NCI-H774 (cell line): Measurements from ENCODE around the gene TAGLN.
A peak's percentile ranks its signal among the peaks of the same experiment; 100 is the strongest.

Experiments
- DNase-seq: peaks from one replicate; lab custom pipeline; 2025; lab: John Stamatoyannopoulos, UW

TAGLN gene

DNA sequence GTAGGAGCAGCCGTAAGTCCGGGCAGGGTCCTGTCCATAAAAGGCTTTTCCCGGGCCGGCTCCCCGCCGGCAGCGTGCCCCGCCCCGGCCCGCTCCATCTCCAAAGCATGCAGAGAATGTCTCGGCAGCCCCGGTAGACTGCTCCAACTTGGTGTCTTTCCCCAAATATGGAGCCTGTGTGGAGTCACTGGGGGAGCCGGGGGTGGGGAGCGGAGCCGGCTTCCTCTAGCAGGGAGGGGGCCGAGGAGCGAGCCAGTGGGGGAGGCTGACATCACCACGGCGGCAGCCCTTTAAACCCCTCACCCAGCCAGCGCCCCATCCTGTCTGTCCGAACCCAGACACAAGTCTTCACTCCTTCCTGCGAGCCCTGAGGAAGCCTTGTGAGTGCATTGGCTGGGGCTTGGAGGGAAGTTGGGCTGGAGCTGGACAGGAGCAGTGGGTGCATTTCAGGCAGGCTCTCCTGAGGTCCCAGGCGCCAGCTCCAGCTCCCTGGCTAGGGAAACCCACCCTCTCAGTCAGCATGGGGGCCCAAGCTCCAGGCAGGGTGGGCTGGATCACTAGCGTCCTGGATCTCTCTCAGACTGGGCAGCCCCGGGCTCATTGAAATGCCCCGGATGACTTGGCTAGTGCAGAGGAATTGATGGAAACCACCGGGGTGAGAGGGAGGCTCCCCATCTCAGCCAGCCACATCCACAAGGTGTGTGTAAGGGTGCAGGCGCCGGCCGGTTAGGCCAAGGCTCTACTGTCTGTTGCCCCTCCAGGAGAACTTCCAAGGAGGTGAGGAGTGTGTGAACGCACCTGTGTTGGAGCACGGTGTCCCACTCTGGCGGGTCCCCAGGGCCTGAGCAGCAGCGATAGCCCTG lies at the start of gene TAGLN:
Gene TAGLN, plus strand, starts transcription at position 318 of the 863 bp plus-strand sequence. CDS start 3,644 bp downstream, outside the sequence.
- DNase-seq = no peak

DNA sequence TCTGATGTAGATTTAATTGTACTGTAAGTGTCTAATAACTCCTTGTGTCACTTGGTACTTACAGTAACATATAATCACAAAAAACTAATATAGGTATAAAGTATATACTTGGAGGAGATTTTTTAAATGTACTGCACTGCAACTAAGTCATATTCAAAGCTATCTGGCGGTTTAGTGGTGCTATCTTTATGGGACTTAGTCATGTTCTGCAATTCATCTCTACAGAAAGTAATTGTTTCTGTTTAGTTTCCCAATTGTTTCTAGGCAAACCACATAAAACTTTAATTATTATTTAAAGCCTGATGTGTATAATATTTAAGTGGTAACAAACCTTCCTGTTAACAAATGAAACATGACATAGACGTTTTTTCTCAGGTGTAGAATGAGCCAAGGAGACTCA lies 47.1 kb upstream of the TAGLN start:
- DNase-seq = no peak

DNA sequence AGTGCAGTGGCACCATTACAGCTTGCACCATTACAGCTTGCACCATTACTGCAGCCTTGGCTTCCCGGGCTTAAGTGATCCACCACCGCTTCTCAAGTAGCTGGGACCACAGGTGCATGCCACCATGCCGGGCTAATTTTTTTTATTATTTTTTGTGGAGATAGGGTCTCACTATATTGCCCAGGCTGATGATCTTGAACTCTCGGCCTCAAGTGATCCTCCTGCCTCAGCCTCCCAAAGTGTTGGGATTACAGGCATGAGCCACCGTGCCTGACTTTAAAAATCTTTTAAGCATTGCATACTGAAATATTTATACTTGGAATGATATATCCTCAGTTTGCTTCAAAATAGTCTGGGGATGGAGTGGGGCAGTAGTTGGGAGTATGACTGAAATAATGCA lies 44.7 kb upstream of the TAGLN start:
- no peak for DNase-seq

DNA sequence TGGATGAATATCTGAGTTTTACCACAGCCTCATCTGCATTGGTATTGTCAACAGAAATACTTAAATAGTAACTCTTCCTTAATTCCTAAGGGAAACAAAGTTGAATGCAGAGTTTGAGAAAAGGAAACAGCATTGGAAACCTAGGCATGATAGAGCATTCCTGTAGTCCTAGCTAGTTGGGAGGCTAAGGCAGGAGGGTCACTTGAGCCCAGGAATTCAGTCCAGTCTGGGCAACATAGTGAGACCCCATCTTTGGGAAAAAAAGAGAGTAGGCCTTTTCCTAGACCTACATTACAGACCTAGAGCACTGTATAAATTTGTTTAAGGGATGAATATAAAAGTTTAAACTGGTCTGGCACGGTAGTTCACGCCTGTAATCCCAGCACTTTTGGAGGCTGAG lies 41.7 kb upstream of the TAGLN start:
- no peak for DNase-seq

DNA sequence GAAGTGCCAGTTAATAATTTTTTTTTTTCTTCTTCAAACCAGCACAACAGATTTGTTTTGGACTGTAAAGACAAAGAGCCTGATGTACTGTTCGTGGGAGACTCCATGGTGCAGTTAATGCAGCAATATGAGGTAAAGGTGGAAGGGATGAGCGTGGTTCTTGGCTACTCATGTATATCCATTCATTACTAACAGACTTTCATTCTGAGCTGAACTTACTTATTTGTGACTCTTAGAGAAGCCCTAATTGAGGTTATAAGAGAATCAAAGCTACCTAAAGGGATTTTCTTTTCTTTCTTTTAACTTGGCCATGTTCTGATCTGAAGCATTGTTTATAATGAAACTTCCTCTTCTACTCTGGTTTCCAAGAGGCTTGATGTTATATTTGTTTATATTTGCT lies 39.3 kb upstream of the TAGLN start:
- no peak for DNase-seq

DNA sequence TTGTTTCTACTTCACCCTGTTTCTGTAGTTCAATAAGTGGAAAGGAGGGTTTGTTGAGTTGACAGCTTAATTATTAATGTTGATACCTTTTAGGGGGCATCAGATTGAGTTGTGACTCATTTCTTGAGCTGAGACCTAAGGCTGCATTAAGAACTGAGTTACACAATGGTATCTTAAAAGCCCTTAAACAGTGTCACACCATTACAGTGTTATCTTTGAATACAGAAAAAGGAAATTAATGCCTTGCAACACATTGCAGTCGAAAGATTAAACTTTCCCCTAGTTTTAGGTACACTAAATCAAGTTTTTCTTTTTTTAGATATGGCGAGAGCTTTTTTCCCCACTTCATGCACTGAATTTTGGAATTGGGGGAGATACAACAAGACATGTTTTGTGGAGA lies 38.3 kb upstream of the TAGLN start:
- no peak for DNase-seq

DNA sequence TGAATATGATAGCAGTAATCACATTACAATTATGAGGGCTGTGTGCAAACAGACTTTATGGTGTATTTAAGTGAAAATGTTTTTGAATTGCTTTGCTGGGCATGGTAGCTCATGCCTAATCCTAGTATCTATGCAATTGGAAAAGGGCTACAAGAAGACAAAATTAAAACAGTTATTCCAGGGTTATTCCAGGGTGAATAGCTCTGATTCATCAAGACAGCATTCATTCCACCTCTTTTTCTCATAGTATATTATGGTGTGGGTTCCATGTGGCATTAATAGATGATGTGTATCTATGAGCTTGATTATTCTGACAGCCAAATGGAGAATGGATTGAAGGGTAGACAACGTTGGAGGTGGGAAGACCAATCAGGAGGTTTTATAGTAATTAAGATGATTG lies 32.7 kb upstream of the TAGLN start:
- DNase-seq = no peak

DNA sequence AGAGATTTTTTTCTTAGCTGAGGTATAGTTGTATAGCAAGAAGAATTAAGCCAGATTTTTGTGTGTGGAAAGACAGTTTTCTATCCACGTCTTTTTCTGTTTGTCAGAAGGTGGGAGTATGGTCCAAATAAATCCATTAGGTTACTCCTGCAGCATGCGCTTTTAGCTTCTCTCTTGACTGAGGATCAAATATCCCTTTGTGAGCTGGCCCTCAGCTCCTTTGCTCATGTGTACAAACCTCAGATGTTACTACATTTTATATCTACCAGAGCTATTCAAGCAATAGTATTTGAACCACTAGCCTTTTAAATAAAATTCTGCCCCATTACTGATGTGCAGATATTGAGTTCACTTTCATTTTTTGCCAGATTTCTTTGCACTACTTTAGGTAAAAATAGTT lies 29.4 kb upstream of the TAGLN start:
- no peak for DNase-seq

DNA sequence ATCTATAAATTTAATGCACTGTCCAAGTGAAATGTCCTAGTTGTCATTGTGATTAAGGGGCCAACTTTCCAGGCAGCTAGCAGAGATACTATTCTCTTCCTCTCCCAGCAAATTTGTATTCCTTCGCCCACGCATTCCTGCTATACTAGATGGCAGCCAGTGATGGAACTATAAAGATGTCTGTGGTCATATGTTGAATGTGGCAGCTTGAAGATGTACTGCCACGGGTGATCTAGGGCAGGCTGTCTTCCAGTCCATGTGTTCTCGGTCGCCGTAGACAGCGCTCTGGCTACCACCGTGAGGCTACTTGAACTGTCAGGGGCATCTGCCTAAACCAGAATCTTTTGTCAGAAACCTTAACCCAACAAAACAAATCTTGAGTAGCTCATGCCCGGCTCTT lies 29.0 kb upstream of the TAGLN start:
- no peak for DNase-seq

DNA sequence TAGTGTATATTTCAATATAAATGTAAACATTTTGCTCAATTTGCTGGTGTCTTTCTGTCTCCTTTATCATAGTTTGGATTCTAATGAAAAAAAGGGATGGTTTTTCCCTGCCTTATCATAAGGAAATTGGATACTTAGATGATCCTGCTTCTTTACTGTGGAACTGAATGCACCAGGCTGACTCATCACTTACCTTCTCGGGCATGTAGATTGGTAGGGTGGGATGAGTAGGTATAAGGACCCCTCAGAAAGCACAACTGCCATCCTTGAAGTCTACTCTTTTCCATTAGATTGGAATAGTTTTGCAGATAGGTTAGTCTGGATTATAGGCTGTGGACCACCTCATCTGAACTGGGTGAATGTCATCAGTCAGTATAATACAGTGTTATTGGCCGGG lies 28.2 kb upstream of the TAGLN start:
- no peak for DNase-seq

DNA sequence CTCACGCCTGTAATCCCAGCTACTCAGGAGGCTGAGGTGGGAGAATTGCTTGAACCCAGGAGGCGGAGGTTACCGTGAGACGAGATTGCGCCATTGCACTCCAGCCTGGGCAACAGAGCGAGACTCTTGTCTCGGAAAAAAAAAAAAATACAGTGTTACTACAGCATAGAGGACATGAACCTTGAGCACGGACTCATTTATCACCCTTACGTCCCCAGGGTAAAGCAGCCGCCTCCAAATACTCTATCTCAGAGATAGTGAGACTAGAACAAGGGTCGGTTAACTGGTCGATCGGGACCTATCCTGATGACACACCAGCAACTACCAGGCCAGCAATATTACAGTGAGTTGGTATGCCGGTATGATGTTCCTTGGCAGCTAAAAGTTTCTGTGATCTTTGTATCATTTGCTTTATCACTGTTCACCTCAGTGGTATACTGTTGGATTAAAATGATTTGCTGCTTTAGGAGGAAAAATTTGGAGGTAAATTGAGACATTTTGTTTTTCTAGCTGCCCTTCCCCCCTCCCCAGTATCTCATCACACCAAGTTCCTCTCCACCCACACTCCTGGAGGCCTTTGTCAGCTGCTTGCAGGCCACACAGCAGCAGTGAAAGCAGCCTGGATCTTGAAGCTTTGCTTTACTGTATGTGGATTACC lies 27.6 kb upstream of the TAGLN start:
- no peak for DNase-seq

DNA sequence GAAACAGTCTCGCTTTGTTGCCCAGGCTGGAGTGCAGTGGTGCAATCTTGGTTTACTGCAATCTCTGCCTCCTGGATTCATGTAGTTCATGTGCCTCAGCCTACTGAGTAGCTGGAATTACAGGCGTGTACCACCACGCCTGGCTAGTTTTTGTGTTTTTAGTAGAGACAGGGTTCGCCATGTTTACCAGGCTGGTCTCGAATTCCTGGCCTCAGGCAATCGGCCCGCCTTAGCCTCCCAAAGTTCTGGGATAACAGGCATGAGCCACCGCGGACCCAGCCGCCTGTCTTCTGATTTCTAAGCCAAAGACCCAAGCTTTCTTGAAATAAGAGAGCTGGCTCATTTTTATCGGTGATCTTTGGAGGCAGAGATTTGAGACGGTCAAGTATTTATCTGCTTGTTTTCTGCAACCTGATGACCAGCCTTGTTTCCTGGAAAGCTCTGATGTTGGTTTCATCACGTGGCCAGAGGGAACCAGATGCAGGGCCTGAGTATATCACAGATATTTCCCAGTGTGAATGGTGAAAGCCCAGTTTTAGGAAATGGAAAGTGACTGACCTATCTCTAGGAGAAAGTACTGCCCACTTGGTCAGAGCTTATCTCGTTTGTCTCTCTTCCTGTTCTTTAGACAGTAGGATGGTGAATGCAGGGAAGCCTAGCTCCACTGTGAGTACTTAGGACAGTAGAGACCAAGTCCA lies 26.3 kb upstream of the TAGLN start:
- no peak for DNase-seq

DNA sequence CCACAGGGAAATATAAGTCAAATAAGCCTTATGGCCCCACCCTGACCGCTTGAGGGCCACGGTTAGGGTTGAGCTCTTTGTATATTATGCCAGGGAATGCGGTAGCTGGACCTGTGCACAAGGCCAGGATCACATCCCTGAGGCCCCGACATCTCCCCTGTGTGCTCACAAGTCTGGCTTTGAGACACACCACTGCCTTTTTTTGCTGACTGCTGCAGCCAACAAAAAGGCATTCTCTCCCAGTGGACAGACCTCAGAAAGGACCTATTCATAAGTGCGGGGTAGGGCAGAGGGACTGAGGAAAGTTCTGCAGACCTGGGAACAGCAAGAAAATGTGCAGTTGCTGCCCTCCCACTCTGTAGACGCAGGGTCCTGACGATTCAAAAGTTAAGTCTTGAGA lies 24.1 kb upstream of the TAGLN start:
- no peak for DNase-seq

DNA sequence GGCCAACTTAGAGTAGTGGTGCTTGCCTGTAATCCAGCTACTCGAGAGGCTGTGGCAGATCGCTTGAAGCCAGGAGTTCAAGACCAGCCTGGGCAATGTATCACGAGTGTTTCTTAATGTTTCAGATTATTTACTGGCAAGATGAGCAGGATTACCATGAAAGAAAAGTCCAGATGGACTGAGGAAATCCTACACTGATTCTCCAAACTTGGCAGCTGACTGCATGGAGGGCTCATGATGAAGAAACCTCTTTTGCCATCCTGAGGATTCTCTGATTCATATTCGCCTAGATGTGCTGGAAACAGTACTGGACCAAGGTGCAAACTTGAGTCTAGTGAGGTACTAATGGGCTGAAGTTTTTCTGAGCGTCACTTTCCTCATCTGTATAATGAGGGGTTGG lies 23.4 kb upstream of the TAGLN start:
- DNase-seq = no peak

DNA sequence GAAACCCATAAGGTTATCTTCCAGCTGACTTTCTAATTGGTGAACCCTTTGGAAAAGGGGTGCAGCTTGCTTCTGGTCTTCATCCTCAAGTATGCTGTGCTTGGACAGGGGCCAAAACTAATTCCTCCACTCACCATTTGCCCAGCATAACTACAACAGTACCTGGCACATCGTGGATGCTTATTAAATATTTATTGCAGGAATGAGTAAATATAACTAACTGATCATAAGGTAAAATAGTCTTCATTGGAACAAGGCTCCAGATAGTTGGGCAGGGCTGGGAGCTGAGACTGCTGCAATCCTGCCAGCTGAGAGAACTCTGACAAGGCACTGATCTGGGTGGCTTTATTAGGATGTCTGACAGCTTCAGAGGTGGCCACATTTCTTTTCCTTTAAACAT lies 23.0 kb upstream of the TAGLN start:
- DNase-seq = no peak

DNA sequence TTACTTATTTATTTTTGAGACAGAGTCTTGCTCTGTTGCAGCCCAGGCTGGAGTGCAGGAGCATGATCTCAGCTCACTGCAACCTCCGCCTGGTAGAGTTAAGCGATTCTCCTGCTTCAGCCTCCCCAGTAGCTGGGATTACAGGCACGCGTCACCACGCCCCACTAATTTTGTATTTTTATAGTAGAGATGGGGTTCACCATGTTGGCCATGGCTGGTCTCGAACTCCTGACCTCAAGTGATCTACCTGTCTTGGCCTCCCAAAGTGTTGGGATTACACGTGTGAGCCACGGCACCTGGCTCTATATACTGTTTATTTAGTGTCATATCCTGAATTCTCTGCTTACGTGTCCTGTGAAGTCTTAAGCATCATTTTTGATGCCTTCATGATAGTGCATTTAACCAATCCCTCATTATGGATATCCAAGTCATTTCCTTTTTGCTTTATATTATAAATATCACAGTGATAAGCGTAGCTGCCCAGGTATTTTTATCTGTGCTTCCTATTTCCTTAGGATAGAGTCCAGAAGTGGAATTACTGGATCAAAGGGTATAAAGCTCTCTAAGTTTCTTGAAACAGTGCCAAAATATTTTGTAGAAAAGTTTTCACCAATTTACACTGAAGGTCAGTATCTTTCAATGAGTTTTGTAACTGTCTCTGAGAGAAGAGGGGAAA lies 21.5 kb upstream of the TAGLN start:
- no peak for DNase-seq

DNA sequence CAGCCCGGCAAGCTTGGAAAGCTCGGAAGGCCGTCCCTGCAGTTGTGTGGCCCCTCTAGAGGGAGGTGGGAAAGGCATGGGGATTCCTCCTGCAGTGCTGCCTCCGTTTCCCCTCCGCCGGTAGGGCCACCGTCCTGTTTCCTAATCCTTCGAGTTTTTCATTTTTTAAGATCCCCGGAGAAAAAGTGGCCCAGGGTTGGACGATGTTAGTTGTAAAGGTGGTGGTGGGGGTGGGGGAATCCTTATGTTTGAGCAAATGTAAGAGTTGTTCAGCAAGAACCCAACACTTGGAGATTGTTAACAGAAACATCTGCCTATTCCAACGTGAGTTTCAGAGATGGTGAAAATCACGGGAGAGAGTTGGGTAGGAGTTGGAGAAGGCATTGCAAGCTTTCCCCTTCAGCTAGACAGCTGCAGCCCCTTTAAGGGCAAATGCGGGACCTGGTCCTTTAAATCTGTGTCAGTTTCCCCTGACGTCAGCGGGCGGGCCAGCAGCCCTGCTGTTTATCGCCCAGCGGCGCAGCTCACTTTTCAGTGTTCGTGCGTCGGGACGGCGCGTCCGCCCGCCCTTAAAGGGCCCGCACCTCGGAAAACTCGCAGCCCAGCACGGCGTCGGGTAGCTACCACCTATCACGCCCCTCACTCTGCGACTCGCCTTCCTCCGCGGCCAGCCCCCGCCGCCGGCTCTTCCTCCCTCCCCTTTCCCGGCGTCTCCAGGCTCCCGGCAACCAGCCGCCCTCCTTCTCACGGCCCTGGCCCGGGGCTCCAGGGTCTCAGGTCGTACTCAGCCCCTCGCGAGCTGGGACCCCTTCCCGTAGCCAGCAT lies 20.7 kb upstream of the TAGLN start, which contains the start of gene SIDT2:
Gene SIDT2, plus strand, starts transcription at position 534 of the 825 bp plus-strand sequence. CDS start 521 bp downstream, outside the sequence.
- peak; percentile 92 for DNase-seq

DNA sequence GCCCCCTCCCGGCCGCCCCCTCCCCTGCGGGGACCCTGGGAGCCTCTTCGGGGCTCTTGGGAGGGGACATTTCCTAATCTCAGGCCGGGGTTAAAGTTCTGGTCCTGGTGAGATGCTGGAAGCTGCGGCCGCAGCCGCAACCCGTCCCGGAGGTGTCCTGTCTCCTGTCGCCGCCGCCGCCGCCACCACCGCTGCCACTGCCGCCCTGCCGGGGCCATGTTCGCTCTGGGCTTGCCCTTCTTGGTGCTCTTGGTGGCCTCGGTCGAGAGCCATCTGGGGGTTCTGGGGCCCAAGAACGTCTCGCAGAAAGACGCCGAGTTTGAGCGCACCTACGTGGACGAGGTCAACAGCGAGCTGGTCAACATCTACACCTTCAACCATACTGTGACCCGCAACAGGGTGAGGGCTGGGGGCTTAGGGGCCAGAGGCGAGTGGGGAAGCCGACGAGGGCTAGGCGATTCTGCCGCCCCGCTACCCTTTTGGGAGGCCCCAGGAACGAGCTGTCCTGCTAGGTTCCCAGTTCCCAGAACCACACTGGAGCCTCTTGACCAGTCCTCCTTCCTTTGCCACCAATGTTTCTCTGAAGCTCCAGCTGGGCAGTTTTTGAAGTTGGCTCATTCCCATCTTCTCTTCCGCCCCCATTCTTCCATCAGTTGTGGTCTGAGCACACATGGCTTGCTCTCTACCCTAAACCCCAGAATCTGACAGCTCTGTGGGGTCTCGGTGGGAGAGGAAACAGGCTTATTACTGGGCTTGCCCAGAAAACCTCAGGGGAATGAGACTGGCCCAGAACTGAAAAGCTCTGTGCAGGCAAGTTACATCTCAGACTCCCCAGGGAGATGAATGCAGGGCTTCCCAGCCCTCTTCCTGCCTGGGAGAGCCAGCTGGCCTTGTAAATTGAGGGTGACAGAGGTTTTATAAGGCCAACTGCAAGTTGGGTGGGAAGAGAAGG lies 19.8 kb upstream of the TAGLN start:
- DNase-seq = no peak

DNA sequence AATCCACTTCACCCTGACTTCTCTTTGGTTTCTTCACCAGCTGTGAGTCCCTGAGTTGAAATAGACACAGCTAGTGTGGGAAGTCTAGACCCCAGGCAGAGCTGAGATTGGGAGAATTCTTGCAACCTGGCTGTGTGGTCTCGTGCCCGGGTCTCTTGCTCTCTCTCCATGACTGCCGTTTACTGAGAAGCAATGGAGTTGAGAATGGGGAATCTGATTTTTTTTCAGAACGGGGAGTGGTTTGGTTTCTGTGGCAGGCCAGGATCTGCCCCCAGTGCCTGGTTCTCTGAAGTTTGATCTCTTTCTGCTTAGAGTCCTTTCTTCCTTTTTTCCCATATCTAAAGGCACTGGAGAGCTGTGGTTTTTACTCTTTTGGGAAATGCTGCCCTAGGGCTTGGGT lies 19.1 kb upstream of the TAGLN start:
- DNase-seq = no peak
